Measurements from ENCODE around the gene SPAG17.

DNA sequence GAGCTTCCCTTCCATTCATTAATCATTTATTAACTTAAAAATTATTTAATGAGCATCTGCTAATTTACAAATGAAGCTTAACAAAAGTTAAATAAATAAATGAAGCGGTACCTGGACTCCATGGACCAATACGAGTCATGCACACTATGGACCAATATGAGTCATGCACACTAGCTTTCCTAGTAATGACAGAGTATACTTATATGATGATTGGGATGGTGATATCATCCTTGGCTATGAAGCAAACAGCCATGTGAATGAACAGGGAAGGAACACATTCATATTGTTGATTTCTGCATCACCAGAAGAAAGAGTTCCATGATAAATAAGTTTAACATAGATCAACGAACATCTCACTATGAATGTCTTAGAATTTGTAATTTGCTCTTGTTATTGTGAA, 109.9 kb downstream of the SPAG17 start:
- no peak for TF ChIP-seq CTCF (IDR thresholded peaks at IDR 0.05; ENCODE audit: poor library complexity, severe bottlenecking)
- no peak for TF ChIP-seq REST (IDR thresholded peaks at IDR 0.05; ENCODE audit: borderline replicate concordance)
- no peak for TF ChIP-seq POLR2AphosphoS5 (IDR thresholded peaks at IDR 0.05)
- TF ChIP-seq SMC3 (conservative IDR thresholded peaks at IDR 0.05; ENCODE audit: poor library complexity), result no peak
- TF ChIP-seq EZH2 (IDR thresholded peaks at IDR 0.05; ENCODE audit: borderline replicate concordance, insufficient read depth, low read length, poor library complexity, severe bottlenecking), result no peak

All from neural cell (in vitro differentiated cells).